CD4-positive, alpha-beta T cell treated with Interleukin-6 for 4 hours (primary cell): ENCODE measurements around the gene SRRM3.
"Not testable (repeated sequence)": the region's sequence is repeated elsewhere in the genome, so short reads cannot be mapped to it uniquely, and the experiment has no call there.

Experiments used
- DNase-seq: peaks from one replicate; pipeline ENCODE4 v3.0.0-alpha.2; 2020; ENCODE audit warnings: mixed read lengths

SRRM3 gene, protein sequence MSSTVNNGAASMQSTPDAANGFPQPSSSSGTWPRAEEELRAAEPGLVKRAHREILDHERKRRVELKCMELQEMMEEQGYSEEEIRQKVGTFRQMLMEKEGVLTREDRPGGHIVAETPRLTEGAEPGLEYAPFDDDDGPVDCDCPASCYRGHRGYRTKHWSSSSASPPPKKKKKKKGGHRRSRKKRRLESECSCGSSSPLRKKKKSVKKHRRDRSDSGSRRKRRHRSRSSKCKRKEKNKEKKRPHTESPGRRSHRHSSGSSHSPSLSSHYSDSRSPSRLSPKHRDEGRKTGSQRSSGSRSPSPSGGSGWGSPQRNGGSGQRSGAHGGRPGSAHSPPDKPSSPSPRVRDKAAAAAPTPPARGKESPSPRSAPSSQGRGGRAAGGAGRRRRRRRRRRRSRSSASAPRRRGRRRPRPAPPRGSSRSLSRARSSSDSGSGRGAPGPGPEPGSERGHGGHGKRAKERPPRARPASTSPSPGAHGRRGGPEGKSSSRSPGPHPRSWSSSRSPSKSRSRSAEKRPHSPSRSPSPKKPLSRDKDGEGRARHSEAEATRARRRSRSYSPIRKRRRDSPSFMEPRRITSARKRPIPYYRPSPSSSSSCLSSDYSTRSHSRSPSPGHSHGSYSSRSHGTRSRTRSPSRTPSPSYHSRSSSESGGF

DNA sequence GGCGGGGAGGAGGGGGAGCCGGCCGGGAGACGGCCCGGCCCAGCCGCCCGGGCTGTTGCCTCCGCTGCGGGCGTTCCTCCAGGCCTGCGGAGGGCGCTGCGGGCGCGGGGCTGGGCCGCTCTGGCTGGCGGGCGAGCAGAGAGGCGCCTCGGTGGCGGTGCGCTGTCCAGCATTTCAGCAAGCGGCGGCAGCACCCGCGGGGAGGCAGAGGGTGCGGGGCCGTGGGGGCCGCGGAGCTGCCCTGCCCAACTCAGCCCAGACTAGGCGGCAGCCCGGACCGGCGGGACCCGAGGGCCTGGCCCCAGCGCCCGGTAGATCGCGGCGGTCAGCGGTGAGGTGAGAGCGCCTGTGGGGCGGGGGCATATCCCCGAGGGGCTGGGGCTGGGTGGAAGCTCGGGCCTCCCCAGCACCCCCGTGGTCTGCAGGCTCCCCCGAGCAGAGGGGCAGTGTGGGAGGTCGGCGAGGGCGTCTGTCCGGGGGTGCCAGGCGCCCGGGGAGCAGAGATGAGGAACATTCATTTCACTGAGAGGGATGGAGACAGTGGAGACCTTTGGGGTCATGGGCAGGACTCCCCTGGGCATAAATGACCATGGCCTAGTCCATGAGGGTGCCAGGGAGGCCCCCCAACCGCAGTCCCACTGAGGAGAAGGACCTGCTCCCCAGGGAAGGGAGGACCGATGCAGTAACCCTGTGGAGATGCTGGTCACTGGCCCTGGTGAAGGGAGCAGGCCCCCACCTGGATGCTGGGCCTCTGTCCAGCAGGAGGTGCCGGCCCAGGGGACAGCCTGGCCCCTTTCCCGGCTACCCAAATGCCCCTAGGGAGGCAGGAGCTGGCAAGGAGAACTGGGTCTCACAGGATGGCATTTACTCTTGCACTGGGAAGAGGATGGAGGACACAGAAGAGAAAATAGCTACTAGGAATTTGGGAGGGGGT is at the start of gene SRRM3:
Gene SRRM3, plus strand, starts transcription at position 165 of the 934 bp plus-strand sequence. CDS start 33,171 bp downstream, outside the sequence.
- DNase-seq: peak; percentile 79

DNA sequence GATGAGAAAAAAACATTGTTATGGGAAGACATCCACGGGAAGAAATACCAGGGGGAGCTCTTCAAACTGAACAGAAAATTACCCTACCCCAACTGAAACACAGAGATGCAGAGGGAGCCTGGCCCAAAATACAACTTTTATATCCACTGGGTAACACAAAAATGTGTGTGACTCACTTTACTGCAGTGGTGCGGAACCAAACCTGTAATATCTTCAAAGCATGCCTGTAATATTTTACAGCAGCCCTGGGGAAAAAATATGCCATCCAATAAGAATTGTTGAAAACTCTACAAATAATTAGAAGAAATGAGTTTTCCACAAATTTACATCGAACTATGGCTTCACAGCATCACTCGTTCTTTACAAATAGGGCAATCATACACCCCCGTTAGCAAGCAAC is 49.8 kb upstream of the SRRM3 start:
- no peak for DNase-seq

DNA sequence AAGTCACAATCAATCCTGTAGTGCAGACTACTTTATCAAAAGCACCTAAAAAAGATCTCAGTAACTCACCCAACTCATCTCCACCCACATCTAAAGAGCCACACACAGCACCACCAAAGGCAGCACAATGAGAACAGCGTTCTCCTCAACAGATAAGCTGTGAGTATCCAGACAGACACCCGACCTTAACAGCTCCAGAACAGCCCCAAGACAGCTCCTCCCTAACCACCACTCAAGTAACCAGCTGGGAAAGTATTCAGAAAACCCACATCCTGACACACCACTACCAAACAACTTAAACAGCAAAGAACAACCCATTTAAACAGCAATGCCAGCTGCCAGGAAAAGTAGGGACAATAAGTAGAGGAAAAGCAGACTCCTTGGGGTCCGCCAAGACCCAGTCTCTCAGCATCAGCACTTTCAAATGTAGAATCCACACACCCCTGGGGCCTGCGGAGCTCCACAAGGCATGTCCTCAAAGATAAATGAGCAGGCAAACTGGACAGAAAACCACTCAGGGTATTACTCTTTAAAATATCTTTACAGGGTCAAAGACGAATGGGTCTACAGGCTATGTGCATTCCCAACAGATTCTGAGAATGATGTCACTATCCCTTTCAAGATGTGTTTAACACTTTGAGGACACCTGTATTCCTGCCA is 48.0 kb upstream of the SRRM3 start:
- DNase-seq: peak; percentile 37

DNA sequence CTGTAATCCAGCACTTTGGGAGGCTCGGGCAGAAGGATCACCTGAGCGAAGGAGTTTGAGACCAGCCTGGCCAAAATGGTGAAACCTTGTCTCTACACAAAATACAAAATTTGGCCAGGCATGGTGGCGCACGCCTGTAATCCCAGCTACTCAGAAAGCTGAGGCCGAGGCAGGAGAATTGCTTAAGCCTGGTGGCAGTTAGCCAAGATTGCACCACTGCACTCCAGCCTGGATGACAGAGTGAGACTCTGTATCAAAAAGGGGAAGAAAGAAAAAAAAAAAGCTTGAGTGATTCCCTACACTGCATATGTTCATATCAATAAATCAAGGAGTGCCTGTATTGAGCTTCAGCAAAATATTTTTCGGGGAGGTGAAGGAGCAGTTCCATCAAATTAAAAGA is 45.8 kb upstream of the SRRM3 start:
- DNase-seq: no peak

DNA sequence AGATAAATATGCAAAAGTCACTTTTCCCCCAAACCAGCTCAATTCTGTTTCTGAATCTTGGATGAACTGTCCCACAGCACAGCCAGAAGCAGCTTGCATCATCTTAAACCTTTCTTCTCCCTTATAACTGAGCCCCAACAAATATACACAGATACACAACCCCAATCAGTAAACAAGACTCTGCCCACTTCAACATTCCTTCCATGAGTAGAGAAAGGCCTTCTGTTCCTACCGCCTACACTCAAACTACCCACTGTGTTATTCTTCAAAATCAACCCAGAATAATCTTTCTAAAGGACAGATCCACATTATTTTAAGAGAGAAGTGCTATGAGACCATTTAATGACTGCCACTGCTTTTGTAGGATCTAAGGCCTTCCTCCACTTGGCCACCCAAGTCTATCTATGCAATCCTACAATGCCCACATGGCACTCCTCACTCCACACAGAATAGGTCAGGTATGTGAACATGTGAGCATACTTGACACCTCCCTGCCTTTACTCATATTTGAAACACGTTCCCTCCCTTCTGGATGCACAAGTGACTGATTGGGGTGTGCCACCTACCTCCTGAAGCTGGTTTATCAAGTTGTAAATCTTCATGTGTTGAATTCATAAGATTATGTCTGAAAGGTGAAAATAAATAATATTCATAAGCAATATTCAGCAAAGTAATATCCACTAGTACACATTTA is 44.6 kb upstream of the SRRM3 start:
- not testable (repeated sequence) for DNase-seq

DNA sequence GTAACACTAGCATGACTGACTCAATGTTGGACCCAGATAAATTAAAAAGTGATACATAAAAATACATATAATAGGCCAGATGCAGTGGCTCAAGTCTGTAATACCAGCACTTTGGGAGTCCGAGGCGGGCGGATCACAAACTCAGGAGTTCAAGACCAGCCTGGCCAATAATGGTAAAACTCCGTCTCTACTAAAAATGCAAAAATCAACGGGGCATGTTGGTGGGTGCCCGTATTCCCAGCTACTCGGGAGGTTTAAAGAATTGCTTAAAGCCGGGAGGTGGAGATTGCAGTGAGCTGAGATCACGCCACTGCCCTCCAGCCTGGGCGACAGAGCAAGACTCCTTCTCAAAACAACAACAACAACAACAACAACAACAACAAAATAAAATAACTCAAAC is 43.3 kb upstream of the SRRM3 start:
- not testable (repeated sequence) for DNase-seq

DNA sequence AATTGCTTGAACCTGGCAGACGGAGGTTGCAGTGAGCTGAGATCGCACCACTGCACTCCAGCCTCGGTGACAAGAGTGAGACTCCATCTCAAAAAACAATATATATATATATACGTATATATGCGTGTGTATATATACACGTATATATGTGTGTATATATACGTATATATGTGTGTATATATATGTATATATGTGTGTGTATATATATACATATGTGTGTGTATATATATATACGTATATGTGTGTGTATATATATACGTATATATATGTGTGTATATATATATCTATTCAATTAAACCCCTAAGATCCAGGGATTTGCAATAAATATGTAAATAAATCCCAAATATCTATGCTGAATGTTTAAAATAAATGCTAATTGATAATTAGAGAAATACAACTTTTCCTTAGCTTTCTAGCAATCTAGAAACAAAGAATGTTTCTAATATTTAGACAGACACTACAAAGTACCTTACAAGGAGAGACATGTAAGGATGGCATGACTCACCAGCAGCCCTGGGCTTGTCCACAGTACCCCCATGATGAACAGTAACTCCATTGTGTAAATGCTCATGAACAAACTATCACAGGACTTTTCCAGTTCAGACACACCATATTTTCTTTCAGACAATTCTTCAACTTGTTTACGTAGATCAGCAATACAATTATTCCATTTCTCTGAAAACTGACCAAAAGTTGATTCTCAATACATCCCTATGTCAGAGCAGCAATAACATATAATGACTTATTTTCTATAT is 39.1 kb upstream of the SRRM3 start:
- DNase-seq: not testable (repeated sequence)

DNA sequence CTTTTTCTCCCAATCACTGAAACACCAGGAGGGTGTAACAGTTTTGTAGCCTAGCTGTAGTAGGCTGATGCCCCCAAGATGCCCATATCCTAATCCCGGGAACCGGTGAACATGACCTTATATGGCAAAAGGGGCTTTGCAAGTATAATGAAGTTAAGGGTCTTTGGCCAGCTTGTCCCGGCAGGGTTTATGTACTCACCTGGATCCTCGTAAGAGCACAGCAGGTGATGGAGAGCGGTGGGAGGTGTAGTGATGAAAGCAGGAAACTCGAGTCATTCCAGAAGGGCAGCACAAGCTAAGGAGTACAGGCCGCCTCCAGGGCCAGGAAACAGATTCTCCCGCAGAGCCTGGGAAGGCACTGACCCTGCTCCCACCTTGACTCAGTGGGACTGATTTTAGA is 37.9 kb upstream of the SRRM3 start:
- DNase-seq: not testable (repeated sequence)

DNA sequence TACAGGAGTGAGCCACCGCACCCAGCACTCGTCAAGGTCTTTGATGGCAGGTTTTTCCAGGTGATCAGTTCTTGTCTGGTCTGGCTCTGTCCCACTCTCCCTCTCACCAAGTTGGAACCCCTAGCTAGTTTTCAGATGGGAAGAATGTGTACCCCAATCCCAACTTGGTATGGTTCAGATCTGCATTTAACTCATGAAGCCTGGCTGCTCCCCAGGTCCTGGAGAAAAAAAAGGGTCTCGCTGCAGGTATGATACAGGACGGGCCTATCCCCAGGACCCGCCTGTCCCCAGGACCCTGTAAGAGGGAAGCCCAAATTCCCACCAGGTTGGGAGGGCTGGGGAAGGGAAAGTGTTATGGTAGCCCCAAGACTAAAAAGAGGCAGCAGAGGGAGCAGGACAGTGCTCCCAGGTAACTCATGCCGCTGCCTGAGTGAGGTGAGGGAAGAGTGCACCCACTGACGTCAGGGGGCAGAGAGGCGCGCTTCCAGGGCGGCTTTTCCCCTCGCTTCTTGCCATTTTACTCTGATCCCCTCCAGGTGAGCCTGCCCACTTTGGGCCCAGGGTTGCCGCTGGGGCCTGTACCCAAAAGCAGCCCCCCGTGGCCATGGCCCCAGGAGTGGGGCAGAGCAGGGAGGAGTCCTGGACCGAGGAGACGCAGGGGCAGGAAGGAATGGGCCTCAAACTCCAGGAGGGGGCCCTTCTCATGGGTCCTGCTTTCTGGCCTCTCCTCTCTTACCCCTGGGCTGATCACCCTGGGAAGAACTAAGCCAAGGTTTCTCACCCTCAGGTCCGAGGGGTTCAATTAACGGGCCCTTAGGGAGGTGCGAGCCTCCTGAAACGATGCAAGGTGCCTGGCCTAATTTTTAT is 36.4 kb upstream of the SRRM3 start:
- DNase-seq: no peak

DNA sequence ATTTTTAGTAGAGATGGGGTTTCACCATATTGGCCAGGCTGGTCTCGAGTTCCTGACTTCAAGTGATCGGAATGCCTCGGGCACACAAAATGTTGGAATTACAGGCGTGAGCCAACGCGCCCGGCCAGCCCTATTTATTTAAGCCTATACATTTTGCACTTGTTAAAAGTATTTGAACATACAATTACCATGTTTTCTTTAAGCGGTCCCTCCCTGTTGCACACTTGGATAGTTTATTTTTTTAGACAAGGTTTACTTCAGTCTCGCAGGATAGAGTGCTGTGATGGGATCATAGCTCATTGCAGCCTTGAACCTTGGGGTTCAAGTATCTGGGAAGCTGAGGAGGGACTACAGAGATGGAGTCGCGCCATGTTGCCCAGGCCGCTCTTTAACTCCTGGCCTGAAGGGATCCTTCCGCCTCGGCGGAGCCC is 35.7 kb upstream of the SRRM3 start:
- no peak for DNase-seq

DNA sequence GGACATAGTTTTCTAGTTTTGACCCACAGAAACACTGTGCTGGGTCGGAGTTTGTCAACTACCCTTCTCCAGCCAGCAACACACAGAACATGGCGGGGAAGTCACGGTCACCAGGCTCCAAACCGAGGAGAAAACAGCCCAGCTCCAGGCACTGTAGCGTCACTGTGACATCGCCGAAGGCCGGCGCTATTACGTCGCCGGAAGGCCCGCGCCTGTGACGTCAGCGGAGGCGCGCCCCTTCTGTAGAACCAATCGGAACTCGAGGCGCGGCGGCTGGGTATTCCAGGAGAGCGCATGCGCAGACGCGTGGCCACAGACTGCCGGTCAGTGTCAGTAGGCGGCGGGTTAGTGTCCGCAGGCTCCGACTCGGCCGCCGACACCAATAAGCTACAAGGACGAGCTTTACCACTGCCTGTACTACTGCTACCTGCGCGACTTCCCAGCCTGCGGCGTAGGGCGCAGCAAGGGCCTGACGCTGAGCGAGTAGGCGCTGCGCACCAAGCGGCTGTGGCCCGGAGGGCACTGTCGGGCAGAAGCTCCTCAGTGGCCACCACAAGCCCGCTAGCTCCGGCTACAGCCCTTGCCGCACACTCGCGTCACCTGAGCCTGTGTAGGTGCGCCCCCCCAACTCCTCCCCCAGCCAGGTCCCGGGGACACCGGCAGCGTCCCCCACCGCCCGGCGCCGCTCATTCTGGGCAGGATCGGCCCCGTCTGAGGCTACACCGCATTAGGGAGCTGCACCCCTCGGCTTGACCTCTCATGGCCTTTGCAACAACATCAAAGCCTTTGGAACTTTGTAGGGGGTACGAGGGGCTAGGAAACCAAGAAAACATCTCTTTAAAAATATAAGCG is 35.1 kb upstream of the SRRM3 start:
- peak; percentile 90 for DNase-seq

DNA sequence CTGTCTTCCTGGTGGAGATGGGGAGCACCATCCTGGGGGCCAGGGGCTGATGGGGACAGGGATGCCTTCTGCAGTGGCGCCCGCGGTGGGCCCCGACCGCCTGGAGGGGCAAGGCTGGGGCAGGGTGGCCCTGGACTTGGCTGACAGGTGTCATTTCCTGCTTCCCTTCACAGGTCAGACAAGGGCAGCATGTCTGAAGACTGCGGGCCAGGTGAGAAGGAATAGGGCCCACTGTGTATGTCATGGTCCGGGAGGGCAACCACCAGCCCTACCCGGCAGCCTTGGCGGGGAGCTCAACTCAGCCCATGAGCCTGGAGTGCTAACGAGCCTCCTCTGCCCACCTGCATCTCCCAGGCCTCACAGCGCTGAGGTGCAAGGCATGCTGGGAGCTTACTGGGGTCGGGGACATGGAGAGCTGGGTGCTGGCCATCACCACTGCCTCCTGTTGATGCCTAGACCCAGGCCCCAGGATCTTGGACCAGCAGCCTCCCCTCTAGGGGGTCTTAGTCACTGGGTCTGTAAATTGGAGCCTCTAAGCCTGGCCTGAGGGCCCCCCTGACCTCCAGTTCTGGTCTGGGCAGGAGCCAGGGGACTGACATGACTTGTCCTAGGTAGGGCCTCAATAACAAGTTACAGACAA is 28.0 kb upstream of the SRRM3 start:
- no peak for DNase-seq

DNA sequence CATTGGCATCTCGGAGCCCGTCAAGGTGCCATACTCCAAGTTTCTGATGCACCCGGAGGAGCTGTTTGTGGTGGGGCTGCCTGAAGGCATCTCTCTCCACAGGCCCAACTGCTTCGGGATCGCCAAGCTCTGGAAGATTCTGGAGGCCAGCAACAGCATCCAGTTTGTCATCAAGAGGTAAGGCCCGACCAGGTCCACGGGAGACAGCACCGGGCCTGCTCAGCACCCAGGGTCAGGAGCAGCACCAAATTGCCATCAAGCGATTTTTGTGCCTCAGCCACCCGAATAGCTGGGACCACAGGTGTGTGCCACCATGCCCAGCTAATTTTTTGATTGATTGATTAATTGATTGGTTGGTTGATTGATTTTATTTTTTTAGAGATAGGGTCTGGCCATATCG is 24.7 kb upstream of the SRRM3 start:
- DNase-seq: not testable (repeated sequence)

DNA sequence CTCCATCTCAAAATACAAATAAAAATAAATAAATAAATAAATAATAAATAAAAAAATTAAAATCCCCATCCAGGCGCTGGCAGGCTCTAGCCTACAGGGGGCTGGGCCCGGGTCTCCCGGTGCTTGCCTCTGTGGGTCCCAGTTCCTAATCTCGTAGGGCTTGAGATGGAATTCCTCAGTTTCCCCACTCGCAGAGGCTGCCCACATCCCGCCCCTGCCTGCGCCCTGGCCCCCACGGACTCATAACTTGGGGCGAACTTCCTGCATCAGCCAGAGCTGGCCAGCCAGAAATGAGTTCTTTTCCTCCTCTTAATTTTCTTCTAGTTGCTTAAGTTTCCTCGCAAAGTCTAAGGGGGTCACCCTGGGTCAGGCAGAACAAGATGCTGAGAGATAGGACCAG is 22.0 kb upstream of the SRRM3 start:
- no peak for DNase-seq

DNA sequence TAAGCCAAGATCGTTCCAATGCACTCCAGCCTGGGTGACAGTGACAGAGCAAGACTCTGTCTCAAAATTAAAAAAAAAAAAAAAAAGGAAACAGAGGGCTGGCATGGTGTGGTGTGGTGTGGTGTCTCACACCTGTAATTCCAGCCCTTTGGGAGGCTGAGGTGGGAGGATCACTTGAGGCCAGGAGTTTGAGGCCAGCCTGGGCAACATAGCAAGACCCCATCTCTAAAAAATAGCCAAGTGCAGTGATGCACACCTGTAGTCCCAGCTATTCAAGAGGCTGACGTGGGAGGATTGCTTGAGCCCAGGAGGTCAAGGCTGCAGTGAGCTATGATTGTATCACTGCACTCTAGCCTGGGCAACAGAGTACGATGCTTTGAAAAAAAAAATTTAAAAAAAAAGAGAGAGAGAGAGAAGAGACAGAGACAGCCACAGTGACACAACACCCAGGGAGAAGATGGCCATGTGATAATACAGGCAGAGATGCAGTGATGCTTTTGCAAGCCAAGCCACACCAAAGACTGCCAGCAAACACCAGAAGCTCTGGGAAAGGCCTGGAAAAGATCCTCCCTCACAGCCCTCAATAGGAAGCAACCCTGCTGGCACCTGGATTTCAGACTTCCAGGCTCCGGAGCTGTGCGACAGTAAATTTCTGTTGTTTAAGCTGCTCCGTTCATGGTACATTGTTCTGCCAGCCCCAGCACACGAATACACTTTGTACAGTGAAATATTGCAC is 19.3 kb upstream of the SRRM3 start:
- DNase-seq: no peak

DNA sequence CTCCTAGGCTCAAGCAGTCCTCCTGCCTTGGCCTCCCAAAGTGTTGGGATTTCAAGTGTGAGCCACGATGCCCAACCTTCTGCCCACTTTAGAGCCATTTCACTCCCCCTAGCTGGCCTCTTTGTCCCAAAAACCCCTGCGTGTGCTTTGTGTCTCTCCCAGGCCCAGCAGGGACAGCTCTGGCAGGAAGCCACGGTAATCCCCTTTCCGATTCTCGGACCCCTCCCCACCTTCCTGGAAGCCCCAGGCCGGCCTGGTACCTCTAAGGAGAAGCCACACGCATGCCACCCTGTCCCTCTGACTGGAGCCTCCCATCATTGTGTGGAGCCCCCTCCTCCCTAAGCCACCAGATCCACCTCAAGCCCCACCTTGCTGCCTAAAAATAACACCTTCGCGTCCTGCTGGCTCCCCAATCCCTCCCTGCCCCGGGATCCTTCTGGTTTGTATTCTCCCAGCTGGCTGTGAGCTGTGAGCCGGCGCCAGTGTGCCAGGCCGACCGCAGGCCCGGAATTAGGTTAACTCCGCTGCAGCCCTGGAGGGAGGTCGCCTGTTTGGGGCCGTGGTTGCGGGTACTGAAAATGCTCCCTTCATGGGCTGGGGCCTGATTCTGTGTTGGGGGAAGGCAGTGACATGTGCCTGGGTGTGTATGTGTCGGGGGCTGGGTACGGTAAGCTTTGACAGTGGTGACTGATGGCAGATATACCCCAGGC is 16.4 kb upstream of the SRRM3 start:
- DNase-seq: no peak

DNA sequence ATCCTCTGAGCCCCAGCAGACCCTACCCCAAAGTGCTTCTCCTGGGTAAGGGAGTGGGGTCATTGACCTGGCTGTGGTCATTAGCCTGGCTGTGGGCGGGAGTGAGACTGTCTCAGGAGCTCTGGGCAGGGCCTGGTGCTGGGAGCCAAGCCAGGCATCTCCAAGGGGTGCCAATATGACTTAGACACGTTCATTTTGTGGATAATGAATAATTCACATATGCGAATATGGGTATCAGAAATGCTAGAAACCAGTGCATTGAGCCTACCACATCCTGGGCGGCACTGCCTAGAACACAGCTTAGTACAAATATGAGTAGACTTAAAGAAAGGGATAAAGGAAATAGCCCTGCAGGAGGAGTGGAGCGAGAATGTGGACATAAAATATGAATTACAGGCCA is 14.4 kb upstream of the SRRM3 start:
- no peak for DNase-seq
